Upper lobe of left lung (tissue), 6 donors: Measurements from ENCODE around the gene CDCP2. TPM values are rescaled to one million over a fixed set of nuclear protein-coding genes. Genes with fewer than 3 reads are reported as not detected.

Experiments
- ATAC-seq, 2 donors: fragments of 200-7000 bp; cut with Tn5 transposase; one replicate each; pipeline ENCODE4 v1.9.1; 2022; ENCODE audit warnings: mild to moderate bottlenecking in 2 of 2, moderate library complexity in 2 of 2; ENCODE audit not compliant: low FRiP score in 2 of 2
- DNase-seq, 2 donors: peaks; one replicate each; pipeline ENCODE4 v3.0.0-alpha.2; 2019 to 2020
- H3K27ac ChIP-seq, 4 donors: fragments of 200-600 bp; sonication (generic); one replicate each; pipeline ENCODE4 v1.5.1; 2016 to 2019
- H3K27me3 ChIP-seq, 4 donors: fragments of 200-600 bp; sonication (generic); one replicate each; pipeline ENCODE4 v1.5.1; 2017 to 2019
- H3K36me3 ChIP-seq, 4 donors: fragments of 200-600 bp; sonication (generic); one replicate each; pipeline ENCODE4 v1.5.1; 2016 to 2019
- H3K4me1 ChIP-seq, 4 donors: fragments of 200-600 bp; sonication (generic); one replicate each; pipeline ENCODE4 v1.5.1; 2018 to 2019
- H3K4me3 ChIP-seq, 4 donors: fragments of 200-600 bp; sonication (generic); one replicate each; pipeline ENCODE4 v1.5.1; 2017 to 2019; ENCODE audit warnings: mild to moderate bottlenecking in 2 of 4, moderate library complexity in 1 of 4
- H3K9me3 ChIP-seq, 4 donors: fragments of 200-600 bp; sonication (generic); one replicate each; pipeline ENCODE4 v1.5.1; 2018 to 2019
- CTCF ChIP-seq, 6 experiments: fragments of 450-650 bp in 4 of 6; fragments of 200-600 bp in 2 of 6; sonication (generic) in 2 of 6; IDR thresholded peaks; one replicate each; pipeline ENCODE4 v1.5.1; 2016 to 2019; ENCODE audit warnings: antibody characterized with exemption in 6 of 6
- EP300 ChIP-seq, 4 donors: sonication (generic); formaldehyde crosslinking; IDR thresholded peaks; one replicate each; pipeline ENCODE4 v1.5.1; 2017; ENCODE audit warnings: antibody characterized with exemption in 4 of 4, control low read depth in 2 of 4
- POLR2A ChIP-seq, 4 donors: fragments of 450-650 bp; IDR thresholded peaks; one replicate each; pipeline ENCODE4 v1.5.1; 2016 to 2017; ENCODE audit warnings: antibody characterized with exemption in 4 of 4, mild to moderate bottlenecking in 2 of 4
- POLR2AphosphoS5 ChIP-seq, 2 donors: sonication (generic); formaldehyde crosslinking; IDR thresholded peaks; one replicate each; pipeline ENCODE4 v1.5.1; 2017; ENCODE audit warnings: antibody characterized with exemption in 2 of 2
- WGBS, 2 donors: methylation state at CpG; one replicate each; pipeline ENCODE4 v1.1.5; 2017 to 2018; 5-methylcytosine and 5-hydroxymethylcytosine counted together
- total RNA-seq, 6 donors: library from RNA; depleted of rRNA in 4 of 6; stranded (reverse); fragments of >200 nt in 4 of 6; gene quantifications; one replicate each; pipeline versions ENCODE4 v1.1.0 to v1.2.1, GENCODE V29; 2016 to 2021
- donor health status: DM: no; HTN: no; CAD: no; lungs with moderate emphysema.
- donor health status: DM: no; HTN: yes; CAD: no; lungs with severe emphysema.

Gene CDCP2
- total RNA-seq, 6 donors from 2014 or later = not detected

GRCh38 chr1:54122135-54122751 lies 30.6 kb downstream of the CDCP2 start:
- no peaks in the 10 kb centered on the region for H3K9me3 ChIP-seq
- H3K36me3 ChIP-seq = no peaks in the 10 kb centered on the region
- 40 to 47% methylated on average over 8 to 13 of the region's 14 CpGs for WGBS, 2 donors
- H3K27me3 ChIP-seq = no peaks in the 10 kb centered on the region
- ATAC-seq (peak in 1 of 2 donors; percentile 6), DNase-seq (no peak)
- H3K4me1 ChIP-seq = peaks cover 12 to 13% (median 12%) of the 10 kb centered on the region in 4 donors
- H3K4me3 ChIP-seq = peak overlapping the region in 2 of 4 donors; percentile 18 to 34
- no peak overlapping the region for H3K27ac ChIP-seq
- TF ChIP-seq CTCF (IDR thresholded peaks at IDR 0.05) (no peak), POLR2A (IDR thresholded peaks at IDR 0.05) (no peak), EP300 (IDR thresholded peaks at IDR 0.05) (no peak), POLR2AphosphoS5 (IDR thresholded peaks at IDR 0.05) (no peak)

GRCh38 chr1:54121482-54122134 lies 31.2 kb downstream of the CDCP2 start:
- Histone ChIP-seq H3K27ac (no peak overlapping the region), H3K4me3 (peak overlapping the region in 3 of 4 donors; percentile 9 to 34 (median 18)), H3K36me3 (no peaks in the 10 kb centered on the region), H3K4me1 (peaks cover 12 to 13% (median 12%) of the 10 kb centered on the region in 4 donors), H3K9me3 (no peaks in the 10 kb centered on the region), H3K27me3 (no peaks in the 10 kb centered on the region)
- ATAC-seq (peak; percentile 78 to 88), DNase-seq (peak; percentile 75 to 89)
- TF ChIP-seq CTCF (IDR thresholded peaks at IDR 0.05) = peak; percentile 68 to 86 (median 76)
- no peak for TF ChIP-seq POLR2AphosphoS5 (IDR thresholded peaks at IDR 0.05)
- 2 to 6% methylated on average over 21 to 33 of the region's 36 CpGs for WGBS, 2 donors

- ATAC-seq (peak in 1 of 2 donors; percentile 6), DNase-seq (no peak)
Observed at GRCh38 chr1:54120698-54121481, 31.9 kb downstream of the CDCP2 start.

GRCh38 chr1:54120018-54120697 lies 32.6 kb downstream of the CDCP2 start:
- no peak for ATAC-seq
- H3K27ac ChIP-seq = no peak overlapping the region
- H3K36me3 ChIP-seq = no peaks in the 10 kb centered on the region
- WGBS, 2 donors = 97% methylated on average over 13 of the region's 13 CpGs
- DNase-seq = no peak
- TF ChIP-seq CTCF (IDR thresholded peaks at IDR 0.05) (no peak), POLR2A (IDR thresholded peaks at IDR 0.05) (no peak), EP300 (IDR thresholded peaks at IDR 0.05) (no peak), POLR2AphosphoS5 (IDR thresholded peaks at IDR 0.05) (no peak)
- no peak overlapping the region for H3K4me3 ChIP-seq
- peaks cover 12 to 13% (median 12%) of the 10 kb centered on the region in 4 donors for H3K4me1 ChIP-seq
- H3K9me3 ChIP-seq = no peaks in the 10 kb centered on the region
- no peaks in the 10 kb centered on the region for H3K27me3 ChIP-seq

More at GRCh38 chr1:54120698-54121481, 31.9 kb downstream of the CDCP2 start:
- Histone ChIP-seq H3K4me1 (peaks cover 12 to 13% (median 12%) of the 10 kb centered on the region in 4 donors), H3K9me3 (no peaks in the 10 kb centered on the region), H3K36me3 (no peaks in the 10 kb centered on the region), H3K27me3 (no peaks in the 10 kb centered on the region), H3K4me3 (peak overlapping the region in 2 of 4 donors; percentile 18 to 34), H3K27ac (no peak overlapping the region)
- TF ChIP-seq POLR2AphosphoS5 (IDR thresholded peaks at IDR 0.05) (no peak), EP300 (IDR thresholded peaks at IDR 0.05) (no peak), CTCF (IDR thresholded peaks at IDR 0.05) (no peak), POLR2A (IDR thresholded peaks at IDR 0.05) (no peak)
- 63 to 71% methylated on average over 25 to 33 of the region's 33 CpGs for WGBS, 2 donors
